Spinal cord (tissue), 10 donors: ENCODE results near the gene THSD4. TPM values are rescaled to one million over a fixed set of nuclear protein-coding genes. Genes with fewer than 3 reads are reported as not detected.

Experiments used
- DNase-seq, 6 donors: peaks; one replicate each; pipeline versions ENCODE4 v3.0.0 to v3.0.0-alpha.2; 2013 to 2015; ENCODE audit warnings: low spot score in 6 of 6, low read depth in 4 of 6
- H3K27ac ChIP-seq: one replicate; pipeline ENCODE4 v1.5.1; 2013; ENCODE audit warnings: low read depth, low read length, control low read depth
- H3K27me3 ChIP-seq: one replicate; pipeline ENCODE4 v1.6.1; 2013; ENCODE audit warnings: low read length; ENCODE audit not compliant: control insufficient read depth, insufficient read depth
- H3K36me3 ChIP-seq: one replicate; pipeline ENCODE4 v1.6.1; 2013; ENCODE audit warnings: low read length; ENCODE audit not compliant: control insufficient read depth, insufficient read depth
- H3K4me1 ChIP-seq: one replicate; pipeline ENCODE4 v1.6.1; 2013; ENCODE audit warnings: low read length; ENCODE audit not compliant: control insufficient read depth, insufficient read depth
- H3K4me3 ChIP-seq: one replicate; pipeline ENCODE4 v1.5.1; 2013; ENCODE audit warnings: low read depth, low read length, control low read depth
- H3K9me3 ChIP-seq: one replicate; pipeline ENCODE4 v1.6.1; 2013; ENCODE audit warnings: low read length; ENCODE audit not compliant: control insufficient read depth, insufficient read depth
- WGBS: methylation state at CpG from one replicate; pipeline ENCODE4 v1.1.5; 2013; ENCODE audit warnings: missing lambda C conversion rate; ENCODE audit not compliant: insufficient coverage; 5-methylcytosine and 5-hydroxymethylcytosine counted together
- polyA plus RNA-seq, 2 donors: library from polyadenylated mRNA; unstranded; fragments of 120-200 nt; gene quantifications; one replicate each; pipeline ENCODE4 v1.2.1, GENCODE V29; 2013; ENCODE audit not compliant: insufficient read length in 2 of 2
- total RNA-seq, 2 donors: library from RNA; depleted of rRNA in 1 of 2; stranded (reverse); fragments of 120-200 nt in 1 of 2; fragments of >200 nt in 1 of 2; gene quantifications; one replicate each; pipeline versions ENCODE4 v1.2.3 to v1.2.4, GENCODE V29; 2013 to 2014
- donor health status: healthy.

THSD4 gene
- total and polyA plus RNA-seq, 4 donors, result 18.2 to 127 (median 63.2) TPM

DNA sequence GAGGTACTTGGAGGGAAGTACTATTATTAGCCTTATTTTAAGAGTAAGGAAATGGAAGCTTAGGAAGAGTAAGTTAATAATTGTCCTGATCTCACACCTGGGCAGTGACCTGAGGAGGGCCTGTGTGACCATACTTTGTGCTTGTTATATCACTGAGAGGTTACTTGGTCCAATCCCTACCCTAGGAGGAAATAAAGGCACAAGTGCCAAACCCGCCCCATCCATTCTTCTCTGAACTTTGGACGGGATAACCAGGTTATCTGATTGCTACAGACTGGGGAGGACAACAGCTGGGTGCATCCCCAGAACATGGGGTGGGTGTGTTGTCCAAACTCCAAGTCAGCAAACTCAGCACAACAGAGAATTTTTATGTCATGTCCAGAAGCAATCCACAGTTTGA, 617.4 kb downstream of the THSD4 start:
- Histone ChIP-seq H3K4me1 (peaks cover 8% of the 10 kb centered on the region), H3K4me3 (no peak overlapping the region), H3K36me3 (peaks cover 10% of the 10 kb centered on the region), H3K9me3 (no peaks in the 10 kb centered on the region), H3K27ac (no peak overlapping the region), H3K27me3 (no peaks in the 10 kb centered on the region)
- WGBS, result no CpG with 5 or more reads among the region's 2 CpGs
- no peak for DNase-seq

DNA sequence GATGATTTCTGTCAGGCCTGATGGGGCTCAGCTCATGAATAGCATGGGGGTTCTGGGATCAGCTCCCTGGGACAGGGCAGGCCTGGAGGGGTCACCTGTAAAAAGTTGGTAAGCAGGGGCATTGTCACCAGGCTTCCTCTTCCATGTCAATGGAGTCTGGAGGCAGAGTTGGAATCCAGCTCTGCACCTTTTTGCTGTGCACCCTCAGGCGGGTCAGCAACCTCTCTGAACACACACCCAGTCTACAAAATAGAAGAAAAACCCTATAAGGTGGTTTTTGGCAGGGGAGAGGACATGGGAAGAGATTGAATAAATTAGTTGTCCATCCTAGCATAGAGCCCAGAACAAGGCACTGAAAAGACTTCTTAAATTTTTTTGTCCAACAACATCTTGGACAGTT, 617.9 kb downstream of the THSD4 start:
- Histone ChIP-seq H3K4me3 (no peak overlapping the region), H3K27ac (no peak overlapping the region), H3K27me3 (no peaks in the 10 kb centered on the region), H3K36me3 (peaks cover 14% of the 10 kb centered on the region), H3K9me3 (no peaks in the 10 kb centered on the region), H3K4me1 (peaks cover 8% of the 10 kb centered on the region)
- DNase-seq, result no peak
- no CpG with 5 or more reads among the region's 1 CpG for WGBS

DNA sequence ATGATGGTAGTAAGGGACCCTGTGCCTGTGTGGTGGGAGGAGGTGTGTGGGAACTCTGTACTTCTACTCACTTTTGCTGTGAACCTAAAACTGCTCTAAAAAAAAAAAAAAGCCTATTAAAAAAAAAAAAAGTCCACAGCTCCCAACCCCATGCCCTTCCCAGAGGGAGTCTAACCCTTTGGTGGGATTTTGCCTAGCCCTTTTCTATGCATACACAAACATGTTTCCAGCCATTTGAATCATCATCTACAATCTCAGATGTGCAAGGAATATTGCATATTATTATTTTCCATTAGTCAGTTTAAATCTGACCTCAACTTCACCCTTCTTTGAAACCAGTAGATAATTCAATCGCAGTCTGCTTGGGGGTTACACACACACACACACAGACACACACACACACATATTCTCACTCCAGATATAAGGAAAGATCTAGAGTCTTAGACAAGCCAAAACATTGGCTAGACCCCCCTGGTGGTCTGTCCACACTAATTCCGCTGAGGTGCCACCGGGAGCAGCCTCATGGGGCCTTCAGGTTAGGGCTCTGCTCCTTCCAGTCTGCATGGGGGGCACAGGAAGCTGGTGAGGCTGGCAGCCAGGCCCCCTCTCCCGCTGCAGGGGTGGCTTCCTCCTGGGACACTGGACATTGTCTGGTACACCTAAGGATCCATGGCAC, 619.6 kb downstream of the THSD4 start:
- Histone ChIP-seq H3K9me3 (no peaks in the 10 kb centered on the region), H3K4me1 (peaks cover 8% of the 10 kb centered on the region), H3K27me3 (no peaks in the 10 kb centered on the region), H3K4me3 (no peak overlapping the region), H3K27ac (no peak overlapping the region), H3K36me3 (peaks cover 14% of the 10 kb centered on the region)
- 82% methylated on average over 4 of the region's 4 CpGs for WGBS
- no peak for DNase-seq

DNA sequence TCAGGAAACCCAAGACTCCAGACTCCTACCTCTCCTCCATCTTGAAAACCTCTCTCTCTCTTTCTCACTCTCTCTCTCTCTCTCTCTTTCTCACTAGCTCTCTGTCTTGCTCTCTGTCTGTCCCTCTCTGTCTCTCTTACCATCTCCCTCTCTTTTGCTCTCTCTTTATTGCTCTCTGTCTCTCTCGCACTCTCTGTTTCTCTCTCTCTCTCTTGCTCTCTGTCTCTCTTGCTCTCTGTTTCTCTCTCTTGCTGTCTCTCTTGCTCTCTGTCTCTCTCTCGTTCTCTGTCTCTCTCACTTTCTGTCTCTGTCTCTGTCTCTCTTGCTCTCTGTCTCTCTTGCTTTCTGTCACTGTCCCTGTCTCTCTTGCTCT, 620.1 kb downstream of the THSD4 start:
- no peak overlapping the region for H3K27ac ChIP-seq
- H3K4me1 ChIP-seq, result peaks cover 8% of the 10 kb centered on the region
- H3K36me3 ChIP-seq, result peaks cover 14% of the 10 kb centered on the region
- 95% methylated on average over 2 of the region's 2 CpGs for WGBS
- no peak overlapping the region for H3K4me3 ChIP-seq
- DNase-seq, result no peak
- no peaks in the 10 kb centered on the region for H3K27me3 ChIP-seq
- no peaks in the 10 kb centered on the region for H3K9me3 ChIP-seq

DNA sequence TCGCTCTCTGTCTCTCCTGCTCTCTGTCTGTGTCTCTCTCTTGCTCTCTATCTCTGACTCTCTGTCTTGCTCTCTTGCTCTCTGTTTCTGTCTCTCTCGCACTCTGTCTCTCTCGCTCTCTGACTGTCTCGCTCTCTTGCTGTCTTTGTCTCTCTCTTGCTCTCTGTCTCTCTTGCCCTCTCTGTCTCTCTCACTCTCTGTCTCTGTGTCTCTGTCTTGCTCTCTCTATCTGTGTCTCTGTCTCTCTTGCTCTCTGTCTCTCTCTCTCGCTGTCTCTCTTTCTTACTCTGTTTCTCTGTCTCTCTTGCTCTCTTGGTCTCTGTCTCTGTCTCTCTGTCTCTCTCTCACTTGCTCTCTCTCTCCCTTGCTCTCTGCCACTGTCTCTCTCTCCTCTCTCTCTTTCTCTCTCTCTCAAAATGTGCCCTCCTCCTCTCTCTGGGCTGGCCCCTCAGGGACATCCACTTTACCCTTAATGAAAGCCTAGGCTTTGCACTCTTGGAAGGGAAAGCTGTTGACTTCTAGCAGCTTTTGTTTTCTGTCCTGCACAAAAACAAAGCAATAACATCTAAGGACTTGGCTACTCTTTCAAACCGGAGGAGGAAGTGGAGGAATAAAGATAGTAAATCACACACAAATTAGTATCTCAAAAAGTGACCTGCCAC, 621.1 kb downstream of the THSD4 start:
- peak in 1 of 6 donors; percentile 26 for DNase-seq
- Histone ChIP-seq H3K4me3 (no peak overlapping the region), H3K4me1 (peaks cover 8% of the 10 kb centered on the region), H3K36me3 (peaks cover 14% of the 10 kb centered on the region), H3K27me3 (no peaks in the 10 kb centered on the region), H3K27ac (no peak overlapping the region), H3K9me3 (no peaks in the 10 kb centered on the region)
- WGBS, result 91% methylated on average over 5 of the region's 6 CpGs

DNA sequence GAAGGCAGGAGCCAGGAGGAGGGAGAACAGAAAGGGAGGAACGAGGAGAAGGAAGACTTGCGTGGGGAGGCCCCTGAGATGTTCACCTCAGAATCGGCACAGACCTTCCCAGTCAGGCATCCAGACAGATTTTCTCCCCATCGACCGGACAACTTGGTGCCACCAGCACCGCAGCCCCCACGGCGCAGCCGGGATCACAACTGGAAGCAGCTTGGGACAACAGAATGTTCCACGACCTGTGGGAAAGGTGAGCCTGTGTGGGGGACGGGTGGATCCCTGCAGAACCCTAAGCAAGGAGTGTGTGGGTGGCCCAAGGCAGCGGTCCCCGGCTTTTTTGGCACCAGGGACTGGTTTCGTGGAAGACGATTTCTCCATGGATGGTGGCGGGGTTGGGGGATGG, 622.5 kb downstream of the THSD4 start:
- DNase-seq, result no peak
- Histone ChIP-seq H3K27ac (no peak overlapping the region), H3K27me3 (no peaks in the 10 kb centered on the region), H3K9me3 (no peaks in the 10 kb centered on the region), H3K36me3 (peaks cover 12% of the 10 kb centered on the region), H3K4me3 (no peak overlapping the region), H3K4me1 (peaks cover 8% of the 10 kb centered on the region)
- 95% methylated on average over 14 of the region's 16 CpGs for WGBS

DNA sequence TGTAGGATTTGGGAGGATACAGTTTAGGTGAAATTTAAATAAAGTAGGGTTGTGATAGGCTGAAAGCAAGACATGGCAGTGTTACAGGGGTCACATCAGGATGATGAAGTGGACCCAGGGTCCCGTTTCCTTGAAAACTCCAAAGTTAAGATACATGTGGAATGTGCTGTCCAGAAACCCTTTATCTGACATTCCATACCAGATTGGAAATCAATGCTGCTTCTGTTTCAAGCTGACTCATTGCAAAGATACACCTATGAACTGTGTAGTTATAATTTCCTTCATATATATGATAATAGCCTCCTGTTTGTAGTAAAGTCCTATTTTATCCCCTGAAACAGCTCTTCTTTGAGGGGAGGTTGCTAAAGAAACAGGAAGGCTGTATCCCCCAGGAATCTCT, 624.1 kb downstream of the THSD4 start:
- no peaks in the 10 kb centered on the region for H3K9me3 ChIP-seq
- no peak overlapping the region for H3K27ac ChIP-seq
- H3K4me3 ChIP-seq, result no peak overlapping the region
- DNase-seq, result no peak
- no peaks in the 10 kb centered on the region for H3K27me3 ChIP-seq
- H3K4me1 ChIP-seq, result peaks cover 8% of the 10 kb centered on the region
- no CpG with 5 or more reads among the region's 1 CpG for WGBS
- H3K36me3 ChIP-seq, result peaks cover 12% of the 10 kb centered on the region

DNA sequence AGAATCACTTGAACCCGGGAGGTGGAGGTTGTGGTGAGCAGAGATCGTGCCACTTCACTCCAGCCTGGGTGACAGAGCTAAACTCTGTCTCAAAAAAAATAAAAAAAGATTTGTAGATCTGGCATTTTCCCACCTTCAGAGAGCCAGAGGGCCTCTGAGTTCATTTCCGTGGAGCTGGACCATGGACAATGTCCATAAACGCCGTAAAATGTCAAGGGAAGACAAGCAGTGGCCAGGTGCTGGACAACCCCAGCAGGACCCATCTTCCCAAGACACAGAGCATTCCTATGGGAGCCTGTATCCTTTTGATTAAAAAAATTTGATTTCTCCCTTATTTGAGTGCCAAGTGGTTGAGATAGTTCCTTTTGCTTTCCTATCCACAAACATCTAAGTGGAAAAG, 627.7 kb downstream of the THSD4 start:
- no peak for DNase-seq
- H3K4me3 ChIP-seq, result no peak overlapping the region
- H3K27me3 ChIP-seq, result no peaks in the 10 kb centered on the region
- WGBS, result 81% methylated on average over 5 of the region's 5 CpGs
- no peaks in the 10 kb centered on the region for H3K9me3 ChIP-seq
- peaks cover 10% of the 10 kb centered on the region for H3K36me3 ChIP-seq
- H3K27ac ChIP-seq, result no peak overlapping the region
- H3K4me1 ChIP-seq, result no peaks in the 10 kb centered on the region

DNA sequence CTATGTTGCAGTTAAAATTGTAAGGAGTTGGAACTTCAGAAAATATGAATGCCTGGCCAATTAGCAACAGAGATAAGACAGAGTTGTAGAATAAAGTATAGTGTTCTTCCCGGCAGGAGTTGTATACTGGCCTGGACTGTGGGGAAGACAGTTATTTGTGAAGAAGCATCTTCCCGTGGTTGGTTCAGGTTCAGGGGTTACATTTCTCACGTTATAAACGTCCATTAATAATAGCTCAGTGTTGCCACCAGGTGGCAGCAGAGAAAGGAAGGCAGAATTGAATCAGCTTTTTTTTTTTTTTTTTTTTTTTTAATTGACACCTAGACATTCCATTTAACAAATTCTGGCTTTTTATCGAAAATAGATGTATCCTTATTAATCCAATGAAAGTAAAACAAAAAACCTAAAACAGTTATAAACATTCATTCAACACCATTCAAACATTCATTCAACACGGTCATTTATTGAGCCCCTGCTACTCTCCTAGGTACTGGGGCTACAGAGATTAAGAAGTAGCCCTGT, 628.7 kb downstream of the THSD4 start:
- Histone ChIP-seq H3K27me3 (no peaks in the 10 kb centered on the region), H3K36me3 (peaks cover 17% of the 10 kb centered on the region), H3K4me1 (no peaks in the 10 kb centered on the region), H3K27ac (no peak overlapping the region), H3K9me3 (no peaks in the 10 kb centered on the region), H3K4me3 (no peak overlapping the region)
- whole genome bisulfite sequencing, result 60% methylated on average over 1 of the region's 6 CpGs
- DNase-seq, result peak in 4 of 6 donors; percentile 20 to 76 (median 52)

DNA sequence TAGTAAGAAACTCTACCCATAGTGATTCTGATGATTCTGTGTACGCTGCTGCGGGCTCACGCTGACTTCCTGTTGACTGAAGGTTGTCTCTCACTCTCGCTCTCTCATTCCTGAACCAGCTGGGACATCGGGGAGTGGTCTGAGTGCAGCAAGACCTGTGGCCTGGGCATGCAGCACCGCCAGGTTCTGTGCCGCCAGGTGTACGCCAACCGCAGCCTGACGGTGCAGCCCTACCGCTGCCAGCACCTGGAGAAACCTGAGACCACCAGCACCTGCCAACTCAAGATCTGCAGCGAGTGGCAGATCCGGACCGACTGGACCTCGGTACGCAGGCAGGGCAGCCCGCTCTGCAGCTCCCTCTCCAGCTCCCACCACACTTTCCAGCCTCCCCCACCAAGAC, 631.4 kb downstream of the THSD4 start:
- no peaks in the 10 kb centered on the region for H3K27me3 ChIP-seq
- no peak overlapping the region for H3K4me3 ChIP-seq
- 96% methylated on average over 17 of the region's 17 CpGs for WGBS
- H3K36me3 ChIP-seq, result peaks cover 17% of the 10 kb centered on the region
- no peaks in the 10 kb centered on the region for H3K9me3 ChIP-seq
- no peak for DNase-seq
- no peak overlapping the region for H3K27ac ChIP-seq
- H3K4me1 ChIP-seq, result no peaks in the 10 kb centered on the region
